Gastrocnemius medialis (tissue), 4 donors: ENCODE results near the gene LRRC8D. TPM values are rescaled to one million over a fixed set of nuclear protein-coding genes. Genes with fewer than 3 reads are reported as not detected.

Experiments used
- ATAC-seq, 2 donors: fragments of 150-250 bp; one replicate each; pipeline ENCODE4 v1.9.1; 2016
- DNase-seq, 2 donors: peaks; one replicate each; pipeline ENCODE4 v3.0.0-alpha.2; 2019
- H3K27ac ChIP-seq, 4 donors: fragments of 200-600 bp; sonication (generic); 1 replicate in 1 of 4; 2 replicates in 3 of 4; pipeline ENCODE4 v1.5.1; 2016 to 2018; ENCODE audit warnings: mild to moderate bottlenecking in 2 of 4, moderate library complexity in 1 of 4
- H3K27me3 ChIP-seq, 3 donors: fragments of 200-600 bp; sonication (generic) in 2 of 3; 1 replicate in 1 of 3; 2 replicates in 2 of 3; pipeline versions ENCODE4 v1.5.1 to v1.6.0; 2016 to 2019; ENCODE audit warnings: mild to moderate bottlenecking in 1 of 3, moderate library complexity in 1 of 3
- H3K36me3 ChIP-seq, 2 donors: fragments of 200-600 bp; sonication (generic) in 1 of 2; one replicate each; pipeline ENCODE4 v1.5.1; 2017 to 2018
- H3K4me1 ChIP-seq, 2 donors: fragments of 200-600 bp; sonication (generic) in 1 of 2; one replicate each; pipeline ENCODE4 v1.5.1; 2016 to 2017; ENCODE audit warnings: mild to moderate bottlenecking in 2 of 2
- H3K4me3 ChIP-seq, 4 donors: fragments of 200-600 bp; sonication (generic) in 3 of 4; 1 replicate in 1 of 4; 2 replicates in 3 of 4; pipeline ENCODE4 v1.5.1; 2016 to 2019; ENCODE audit warnings: mild to moderate bottlenecking in 2 of 4
- H3K9me3 ChIP-seq, 3 donors: fragments of 200-600 bp; sonication (generic) in 2 of 3; 1 replicate in 1 of 3; 2 replicates in 2 of 3; pipeline ENCODE4 v1.5.1; 2016 to 2019
- POLR2A ChIP-seq, 2 donors: fragments of 450-650 bp; IDR thresholded peaks; one replicate each; pipeline ENCODE4 v1.6.1; 2017; ENCODE audit warnings: antibody characterized with exemption in 2 of 2, mild to moderate bottlenecking in 2 of 2, moderate library complexity in 2 of 2
- in situ Hi-C, 4 donors: fragments of 200-750 bp; cut with MboI; loops; one replicate each; pipeline versions ENCODE4 v1.15.0 to v1.8.0; 2017; ENCODE audit warnings: low sequenced_read_pairs in 4 of 4
- intact Hi-C: fragments of 100-400 bp; cut with DNase I; formaldehyde crosslinking; loops from one replicate; pipeline ENCODE4 v1.15.1; 2023; ENCODE audit warnings: low total_unique reads
- total RNA-seq, 4 donors: library from RNA; depleted of rRNA; stranded (reverse); fragments of >200 nt; gene quantifications; one replicate each; pipeline versions ENCODE4 v1.1.0 to v1.2.3, GENCODE V29; 2016
- TF ChIP-seq, protein P1 (sequence below), 5 experiments: fragments of 450-650 bp in 3 of 5; fragments of 200-600 bp in 2 of 5; sonication (generic) in 2 of 5; IDR thresholded peaks in 4 of 5; conservative IDR thresholded peaks in 1 of 5; 1 replicate in 4 of 5; 2 replicates in 1 of 5; pipeline ENCODE4 v1.5.1; 2016 to 2019; ENCODE audit warnings: antibody characterized with exemption in 5 of 5, mild to moderate bottlenecking in 3 of 5, moderate library complexity in 3 of 5

LRRC8D gene
- total RNA-seq, 4 donors from 2014 or later: 3.0 to 15.0 (median 9.2) TPM

DNA sequence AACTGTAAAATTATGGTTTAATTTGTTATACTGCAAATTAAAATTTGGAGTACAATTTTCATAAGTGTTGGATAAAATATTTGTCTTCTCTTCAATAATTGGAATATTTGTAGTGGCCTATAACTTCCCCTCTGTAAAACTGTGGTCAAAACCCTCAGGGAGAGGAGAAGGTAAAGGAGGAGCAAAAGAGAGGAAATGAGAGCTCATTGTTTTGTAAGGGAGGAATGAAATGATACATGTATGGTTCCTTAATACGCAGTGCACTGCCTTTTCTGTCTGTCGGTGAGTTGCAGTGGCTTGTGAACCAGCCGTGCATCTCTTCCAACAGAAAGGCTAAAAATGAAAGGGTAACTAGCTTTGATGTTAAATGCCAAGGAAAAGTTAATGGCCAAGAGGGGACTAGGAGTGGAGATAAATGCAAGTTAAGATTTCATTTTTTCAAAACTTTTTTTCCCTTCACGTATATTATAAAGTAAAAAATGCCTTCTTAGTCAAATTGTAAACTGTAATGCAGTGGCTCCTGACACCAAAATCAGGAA, 26.4 kb downstream of the LRRC8D start:
- in situ Hi-C loops (no loop called here), intact Hi-C loops (no loop called here)

DNA sequence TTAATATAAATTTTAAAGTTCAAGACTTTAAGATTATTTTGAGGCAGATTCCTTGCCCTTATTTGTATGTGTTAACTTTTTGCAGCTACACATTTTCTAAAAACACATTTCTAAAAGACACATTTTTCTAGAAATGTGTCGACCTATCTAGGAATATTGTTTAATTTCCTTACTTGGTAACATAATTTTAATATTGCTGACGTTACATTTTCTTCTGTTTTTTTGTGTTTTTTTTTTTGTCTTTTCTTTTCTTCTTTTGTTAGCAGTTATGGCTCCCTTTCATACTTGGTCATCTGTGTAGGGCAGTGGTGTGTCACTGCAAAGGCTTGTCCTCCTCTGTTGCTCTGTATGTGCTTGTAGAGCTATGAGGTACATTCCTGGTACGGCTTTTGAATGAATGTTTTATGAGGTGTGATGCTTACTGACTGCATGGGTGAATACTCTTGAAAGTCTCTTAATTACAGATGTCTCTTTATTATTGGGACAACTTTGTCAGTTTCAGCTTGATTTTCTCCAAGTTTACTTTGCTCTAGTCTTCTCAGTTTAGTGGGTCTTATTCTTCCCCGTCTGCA, 30.1 kb downstream of the LRRC8D start:
- Histone ChIP-seq H3K36me3 (no peaks in the 10 kb centered on the region), H3K4me1 (peaks cover 0 to 5% of the 10 kb centered on the region in 2 donors), H3K27ac (no peak overlapping the region), H3K9me3 (no peaks in the 10 kb centered on the region), H3K4me3 (no peak overlapping the region), H3K27me3 (no peaks in the 10 kb centered on the region)
- in situ Hi-C loops (loop anchor here in 1 of 4 donors (10.0 kb wide), 1 partner anchor 74 kb away; no protein-coding TSS in a partner anchor), intact Hi-C loops (no loop called here)
- ATAC-seq: no peak
- no peak for TF ChIP-seq POLR2A (IDR thresholded peaks at IDR 0.05)
- TF ChIP-seq, protein P1, sequence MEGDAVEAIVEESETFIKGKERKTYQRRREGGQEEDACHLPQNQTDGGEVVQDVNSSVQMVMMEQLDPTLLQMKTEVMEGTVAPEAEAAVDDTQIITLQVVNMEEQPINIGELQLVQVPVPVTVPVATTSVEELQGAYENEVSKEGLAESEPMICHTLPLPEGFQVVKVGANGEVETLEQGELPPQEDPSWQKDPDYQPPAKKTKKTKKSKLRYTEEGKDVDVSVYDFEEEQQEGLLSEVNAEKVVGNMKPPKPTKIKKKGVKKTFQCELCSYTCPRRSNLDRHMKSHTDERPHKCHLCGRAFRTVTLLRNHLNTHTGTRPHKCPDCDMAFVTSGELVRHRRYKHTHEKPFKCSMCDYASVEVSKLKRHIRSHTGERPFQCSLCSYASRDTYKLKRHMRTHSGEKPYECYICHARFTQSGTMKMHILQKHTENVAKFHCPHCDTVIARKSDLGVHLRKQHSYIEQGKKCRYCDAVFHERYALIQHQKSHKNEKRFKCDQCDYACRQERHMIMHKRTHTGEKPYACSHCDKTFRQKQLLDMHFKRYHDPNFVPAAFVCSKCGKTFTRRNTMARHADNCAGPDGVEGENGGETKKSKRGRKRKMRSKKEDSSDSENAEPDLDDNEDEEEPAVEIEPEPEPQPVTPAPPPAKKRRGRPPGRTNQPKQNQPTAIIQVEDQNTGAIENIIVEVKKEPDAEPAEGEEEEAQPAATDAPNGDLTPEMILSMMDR (IDR thresholded peaks at IDR 0.05 in 4 of 5, conservative IDR thresholded peaks at IDR 0.05 in 1 of 5): no peak
- DNase-seq: no peak

More for the DNA sequence above, 26.4 kb downstream of the LRRC8D start:
- peaks cover 6 to 8% of the 10 kb centered on the region in 2 donors for H3K4me1 ChIP-seq
- H3K4me3 ChIP-seq: no peak overlapping the region
- H3K9me3 ChIP-seq: no peaks in the 10 kb centered on the region
- H3K27me3 ChIP-seq: no peaks in the 10 kb centered on the region
- no peak for TF ChIP-seq POLR2A (IDR thresholded peaks at IDR 0.05)
- TF ChIP-seq, protein P1 (IDR thresholded peaks at IDR 0.05 in 4 of 5, conservative IDR thresholded peaks at IDR 0.05 in 1 of 5): no peak
- no peak overlapping the region for H3K27ac ChIP-seq
- ATAC-seq (no peak), DNase-seq (no peak)
- no peaks in the 10 kb centered on the region for H3K36me3 ChIP-seq

DNA sequence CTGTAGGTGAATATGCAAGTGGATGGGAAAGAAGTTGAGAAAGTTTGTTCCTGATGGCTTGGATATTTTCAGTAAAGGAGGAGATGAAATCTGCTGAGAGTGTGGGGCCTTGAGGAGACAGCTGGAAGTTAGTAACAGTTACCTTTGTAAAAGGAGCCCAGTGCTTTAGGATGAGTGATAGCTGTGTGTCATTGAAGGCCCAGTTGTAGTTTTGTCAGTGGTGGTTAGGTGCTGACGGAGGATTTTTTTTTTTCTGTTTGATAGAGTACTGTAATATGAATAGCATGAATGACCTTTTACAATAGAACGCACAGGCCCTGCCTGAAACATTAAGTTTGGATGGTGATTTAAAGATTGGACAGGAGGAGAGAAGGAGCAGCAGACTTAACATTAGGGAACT, 33.3 kb downstream of the LRRC8D start:
- intact Hi-C loops: no loop called here
- ATAC-seq: no peak

DNA sequence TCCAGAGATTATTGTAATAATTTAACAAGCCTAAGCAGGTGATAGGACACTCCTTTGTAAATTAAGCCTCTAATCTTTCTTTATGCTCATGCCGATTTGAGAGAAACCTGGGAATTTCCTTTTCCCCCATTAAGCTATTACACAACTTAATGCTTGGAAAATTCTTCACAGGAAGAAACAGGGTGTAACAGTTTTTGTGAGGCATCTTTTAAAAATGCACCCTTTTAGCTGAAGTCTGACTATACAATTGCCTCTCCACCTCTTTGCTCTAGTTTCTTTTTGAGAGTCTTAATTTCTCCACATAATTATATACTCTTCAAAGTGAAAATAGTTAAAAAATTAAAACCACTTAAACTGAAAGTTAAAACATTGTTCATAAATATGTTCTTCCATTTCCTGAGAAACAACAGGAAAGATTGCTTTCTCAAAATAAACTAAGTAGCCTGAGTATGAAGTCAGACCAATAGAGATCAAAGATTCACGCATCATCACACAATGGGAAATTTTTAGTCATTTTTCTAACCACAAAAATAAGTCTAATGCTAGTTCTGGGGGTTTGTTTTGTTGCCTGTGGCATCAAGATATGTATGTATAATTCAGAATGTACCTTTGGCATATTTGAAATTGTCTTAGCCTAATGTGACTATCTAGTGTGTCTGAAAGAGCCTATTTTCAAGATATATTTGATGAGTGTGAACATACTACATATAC, 34.7 kb downstream of the LRRC8D start:
- ATAC-seq (no peak), DNase-seq (no peak)
- peaks cover 0 to 5% of the 10 kb centered on the region in 2 donors for H3K4me1 ChIP-seq
- TF ChIP-seq, protein P1 (IDR thresholded peaks at IDR 0.05 in 4 of 5, conservative IDR thresholded peaks at IDR 0.05 in 1 of 5): no peak
- TF ChIP-seq POLR2A (IDR thresholded peaks at IDR 0.05): no peak
- H3K27me3 ChIP-seq: no peaks in the 10 kb centered on the region
- no peak overlapping the region for H3K27ac ChIP-seq
- intact Hi-C loops: no loop called here
- H3K9me3 ChIP-seq: no peaks in the 10 kb centered on the region
- no peak overlapping the region for H3K4me3 ChIP-seq
- in situ Hi-C loops: loop anchor here in 1 of 4 donors (10.0 kb wide), 1 partner anchor 69 kb away; no protein-coding TSS in a partner anchor
- no peaks in the 10 kb centered on the region for H3K36me3 ChIP-seq

More for the DNA sequence above, 33.3 kb downstream of the LRRC8D start:
- TF ChIP-seq POLR2A (IDR thresholded peaks at IDR 0.05): no peak
- TF ChIP-seq, protein P1 (IDR thresholded peaks at IDR 0.05 in 4 of 5, conservative IDR thresholded peaks at IDR 0.05 in 1 of 5): no peak
- peaks cover 0 to 5% of the 10 kb centered on the region in 2 donors for H3K4me1 ChIP-seq
- no peak overlapping the region for H3K27ac ChIP-seq
- no peak for DNase-seq
- in situ Hi-C loops: loop anchor here in 1 of 4 donors (10.0 kb wide), 1 partner anchor 71 kb away; no protein-coding TSS in a partner anchor
- H3K4me3 ChIP-seq: no peak overlapping the region
- no peaks in the 10 kb centered on the region for H3K27me3 ChIP-seq
- no peaks in the 10 kb centered on the region for H3K36me3 ChIP-seq
- H3K9me3 ChIP-seq: no peaks in the 10 kb centered on the region
